ENCODE measurements around the gene CARNS1. TPM values are rescaled to one million over a fixed set of nuclear protein-coding genes. Genes with fewer than 3 reads are reported as not detected.
"Not testable (repeated sequence)": the region's sequence is repeated elsewhere in the genome, so short reads cannot be mapped to it uniquely, and the experiment has no call there.

CARNS1 gene
- total RNA-seq, 1 donor from 2014 or later, result 8.4 TPM

DNA sequence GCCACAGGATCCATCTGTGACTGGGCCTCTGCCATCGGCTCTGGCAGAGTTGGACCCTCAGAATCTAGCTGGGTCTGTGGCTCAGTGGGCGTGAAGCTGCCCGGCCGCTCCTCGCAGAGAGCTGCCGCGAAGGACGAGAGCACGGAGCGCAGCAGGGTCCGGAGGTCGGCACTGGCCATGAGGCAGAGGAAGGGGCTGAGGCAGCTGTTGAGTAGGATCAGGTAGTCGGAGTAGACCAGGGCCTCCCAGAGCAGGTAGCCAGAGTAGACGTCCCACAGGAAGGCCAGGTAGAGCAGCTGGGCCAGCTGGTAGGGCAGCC lies 36.1 kb downstream of the CARNS1 start:
- no peak for ATAC-seq
- no peak for DNase-seq (ENCODE audit: low spot score)
- intact Hi-C loops (cut with DNase I), result no loop called here

DNA sequence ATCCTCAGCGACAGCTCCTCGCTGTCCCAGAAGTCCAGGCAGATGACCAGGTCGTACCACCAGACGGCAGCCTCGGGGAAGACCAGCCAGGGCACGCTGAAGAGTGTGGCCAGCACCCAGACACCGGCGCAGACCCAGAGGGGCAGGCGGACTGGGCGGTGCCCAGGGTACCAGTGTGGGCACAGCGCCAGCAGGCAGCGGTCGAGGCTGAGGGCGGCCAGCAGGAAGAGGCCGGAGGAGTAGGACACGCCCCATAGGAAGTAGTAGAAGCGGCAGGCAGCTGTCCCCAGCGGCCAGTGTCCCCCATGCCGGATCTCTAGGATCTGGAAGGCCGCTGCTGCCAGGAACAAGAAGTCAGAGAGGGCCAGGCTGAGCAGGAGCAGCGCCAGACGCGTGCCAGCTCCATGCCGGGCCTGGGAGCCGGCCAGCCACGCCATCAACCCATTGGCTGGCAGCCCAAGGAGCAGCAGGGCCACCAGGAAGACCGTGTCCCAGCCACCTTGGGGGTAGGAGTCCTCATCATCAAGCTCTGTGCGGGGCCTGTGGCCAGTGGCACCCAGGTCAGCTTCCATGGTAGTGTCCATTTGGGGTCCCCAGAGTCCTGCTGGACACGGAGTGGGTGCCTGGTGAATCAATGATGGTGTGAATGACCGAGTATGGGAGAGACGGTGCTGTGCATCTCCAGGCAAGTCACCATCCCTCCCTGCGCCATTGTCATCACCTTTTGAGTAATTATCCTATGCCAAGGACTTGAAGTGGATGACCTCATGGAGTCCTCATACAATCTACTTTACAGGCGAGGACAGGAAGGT lies 36.9 kb downstream of the CARNS1 start, which contains the start of gene GPR152:
Gene GPR152 (minus strand): TSS at position 589 of the 812 bp plus-strand sequence. CDS start 5 bp downstream, at position 584.
- DNase-seq (ENCODE audit: low spot score) (no peak), ATAC-seq (peak; percentile 24)
- intact Hi-C loops (cut with DNase I), result no loop called here

DNA sequence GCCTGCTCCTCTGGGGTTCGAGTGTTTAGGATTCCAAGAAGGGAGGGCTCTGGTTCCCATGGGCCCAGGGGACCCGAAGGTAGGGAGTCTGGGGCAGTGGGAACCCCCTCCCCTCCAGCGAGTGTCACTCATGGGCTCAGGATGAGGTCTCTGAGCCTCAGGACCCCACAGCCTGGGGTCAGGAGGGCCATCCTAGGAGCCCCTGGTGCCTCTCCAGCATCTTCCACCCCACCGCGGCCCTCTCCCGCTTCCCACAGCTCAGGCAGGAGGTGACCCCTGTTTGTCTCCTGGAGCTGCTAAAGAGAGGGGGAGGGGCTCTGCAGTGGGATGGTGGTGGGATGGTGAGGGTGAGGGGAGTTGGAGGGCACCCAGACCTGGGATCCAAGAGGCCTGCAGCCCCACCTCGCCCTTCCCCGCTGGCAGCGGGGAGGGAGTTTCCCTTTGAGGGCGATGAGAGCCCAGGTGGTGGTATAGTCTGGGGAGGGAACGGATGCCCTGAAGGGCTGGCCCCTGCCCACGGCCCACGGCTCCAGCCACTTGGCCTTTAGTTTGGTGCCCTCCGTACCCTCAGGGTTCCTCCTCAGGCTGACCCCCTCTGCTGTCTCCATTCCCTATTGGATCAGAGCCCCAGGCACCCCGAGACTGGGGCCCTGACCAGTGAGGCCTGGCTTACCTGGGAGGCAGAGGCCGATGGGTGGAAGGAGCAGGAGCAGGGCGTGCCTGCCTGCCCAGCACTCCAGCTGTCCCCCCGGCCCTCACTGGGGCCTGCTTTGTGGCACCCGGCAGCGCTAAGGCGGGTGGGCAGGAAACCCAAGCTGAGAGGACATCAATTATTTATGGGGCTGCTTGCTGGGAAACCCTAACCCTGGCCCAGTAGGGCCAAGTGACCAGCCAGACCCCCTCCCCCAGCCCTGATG lies 38.6 kb downstream of the CARNS1 start:
- intact Hi-C loops (cut with DNase I), result no loop called here
- ATAC-seq (no peak), DNase-seq (ENCODE audit: low spot score) (no peak)

DNA sequence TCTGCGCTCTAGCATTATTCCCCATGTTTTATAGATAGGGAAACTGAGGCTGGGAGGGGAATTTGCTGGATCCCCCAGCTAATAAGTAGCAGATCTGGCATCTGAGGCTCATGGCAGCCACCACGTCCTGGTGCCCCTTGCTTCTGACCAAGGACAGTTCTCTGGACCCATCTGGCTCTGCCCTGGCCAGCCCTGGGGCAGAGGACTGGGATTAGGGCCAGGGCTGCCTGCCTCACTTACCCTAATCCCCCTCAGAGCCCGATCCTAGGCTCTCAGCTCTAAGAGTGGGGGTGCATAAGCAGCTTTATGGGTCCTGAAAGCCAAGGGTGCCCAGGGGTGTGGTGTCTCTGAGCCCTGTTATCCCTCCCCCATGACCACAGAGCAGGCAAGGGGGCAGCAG lies 39.6 kb downstream of the CARNS1 start, which contains the start of gene CABP4:
Gene CABP4 (plus strand): TSS at position 301 of the 400 bp plus-strand sequence. CDS start 70 bp downstream, at position 371.
- ATAC-seq (no peak), DNase-seq (ENCODE audit: low spot score) (no peak)
- intact Hi-C loops (cut with DNase I), result no loop called here

DNA sequence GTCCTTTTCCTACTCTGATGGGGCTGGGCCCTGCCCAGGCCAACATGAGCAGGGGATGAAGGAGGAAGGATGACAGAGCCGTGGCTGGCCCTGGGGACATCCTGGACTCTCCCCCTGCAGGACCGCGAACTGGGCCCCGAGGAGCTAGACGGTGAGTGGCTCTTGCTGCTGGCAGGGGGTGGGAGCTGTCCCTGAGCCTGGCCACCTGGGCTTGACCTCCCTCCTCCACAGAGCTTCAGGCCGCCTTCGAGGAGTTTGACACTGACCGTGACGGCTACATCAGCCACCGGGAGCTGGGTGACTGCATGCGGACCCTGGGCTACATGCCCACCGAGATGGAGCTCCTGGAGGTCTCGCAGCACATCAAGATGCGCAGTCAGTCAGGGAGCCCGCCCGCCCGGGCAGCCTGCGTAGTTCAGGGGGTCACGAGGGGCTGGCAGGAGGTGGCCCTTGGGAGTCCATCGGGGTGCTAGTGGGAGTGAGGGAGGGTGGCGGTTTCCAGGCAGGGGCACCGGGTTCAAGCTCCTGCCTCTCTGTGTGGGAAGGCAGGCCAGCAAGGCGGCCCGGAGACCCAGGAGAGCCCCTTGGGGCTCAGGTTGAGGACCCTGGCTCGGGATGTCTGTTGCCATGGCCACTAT lies 40.7 kb downstream of the CARNS1 start:
- DNase-seq (ENCODE audit: low spot score) (no peak), ATAC-seq (no peak)
- intact Hi-C loops (cut with DNase I), result no loop called here

DNA sequence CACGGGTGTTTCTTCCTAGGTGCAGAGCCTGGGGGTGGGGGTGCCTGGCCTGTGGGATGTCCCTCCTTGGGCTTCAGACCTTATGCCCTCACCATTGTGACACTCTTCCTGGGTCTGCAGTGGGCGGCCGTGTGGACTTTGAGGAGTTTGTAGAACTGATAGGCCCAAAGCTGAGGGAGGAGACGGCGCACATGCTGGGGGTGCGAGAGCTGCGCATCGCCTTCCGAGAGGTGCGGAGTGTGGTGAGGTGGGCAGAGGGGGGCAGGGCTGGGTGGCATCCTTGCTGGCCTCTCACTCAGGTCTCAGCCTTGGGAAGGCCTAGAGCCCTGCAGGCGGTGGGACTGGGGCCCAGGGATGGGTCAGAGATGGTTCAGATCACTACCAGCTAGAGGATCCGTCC lies 42.0 kb downstream of the CARNS1 start:
- intact Hi-C loops (cut with DNase I), result no loop called here
- ATAC-seq (no peak), DNase-seq (ENCODE audit: low spot score) (no peak)

DNA sequence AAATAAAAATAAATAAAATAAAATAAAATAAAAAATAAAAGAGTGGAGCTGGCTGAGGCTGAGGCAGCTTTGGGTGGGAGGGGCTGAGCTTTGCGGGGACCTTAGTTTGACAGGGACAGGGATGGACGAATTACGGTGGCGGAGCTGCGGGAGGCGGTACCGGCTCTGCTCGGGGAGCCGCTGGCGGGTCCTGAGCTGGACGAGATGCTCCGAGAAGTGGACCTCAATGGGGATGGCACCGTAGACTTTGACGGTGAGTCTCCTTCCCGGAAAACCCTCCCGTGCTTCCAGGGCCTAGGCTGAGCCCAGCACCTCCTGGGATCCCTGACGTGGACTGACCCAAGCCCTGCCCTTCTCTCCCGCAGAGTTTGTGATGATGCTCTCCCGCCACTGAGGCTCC lies 42.8 kb downstream of the CARNS1 start:
- no peak for DNase-seq (ENCODE audit: low spot score)
- intact Hi-C loops (cut with DNase I), result no loop called here

DNA sequence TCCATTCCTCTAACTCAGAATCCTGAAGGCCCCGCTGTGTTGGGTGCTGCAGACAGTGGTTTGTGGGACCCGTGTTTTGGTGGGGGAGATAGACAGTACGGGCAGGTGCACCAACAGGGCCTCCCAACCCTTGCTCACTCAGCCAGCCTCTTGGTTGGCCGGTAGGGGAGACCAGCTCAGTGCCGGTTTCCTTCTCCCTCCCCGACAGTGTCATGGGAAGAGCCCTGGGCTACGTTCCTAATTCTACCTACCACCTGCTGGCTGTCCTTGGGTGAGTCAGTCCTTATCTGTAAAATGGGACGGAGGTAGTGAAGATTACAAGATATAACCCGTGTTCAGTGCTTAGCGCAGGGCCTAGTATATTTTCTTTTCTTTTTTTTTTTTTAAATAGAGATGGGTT lies 47.7 kb downstream of the CARNS1 start:
- no peak for DNase-seq (ENCODE audit: low spot score)
- intact Hi-C loops (cut with DNase I), result no loop called here
- ATAC-seq, result no peak

More for the DNA sequence above, 42.8 kb downstream of the CARNS1 start:
- no peak for ATAC-seq

DNA sequence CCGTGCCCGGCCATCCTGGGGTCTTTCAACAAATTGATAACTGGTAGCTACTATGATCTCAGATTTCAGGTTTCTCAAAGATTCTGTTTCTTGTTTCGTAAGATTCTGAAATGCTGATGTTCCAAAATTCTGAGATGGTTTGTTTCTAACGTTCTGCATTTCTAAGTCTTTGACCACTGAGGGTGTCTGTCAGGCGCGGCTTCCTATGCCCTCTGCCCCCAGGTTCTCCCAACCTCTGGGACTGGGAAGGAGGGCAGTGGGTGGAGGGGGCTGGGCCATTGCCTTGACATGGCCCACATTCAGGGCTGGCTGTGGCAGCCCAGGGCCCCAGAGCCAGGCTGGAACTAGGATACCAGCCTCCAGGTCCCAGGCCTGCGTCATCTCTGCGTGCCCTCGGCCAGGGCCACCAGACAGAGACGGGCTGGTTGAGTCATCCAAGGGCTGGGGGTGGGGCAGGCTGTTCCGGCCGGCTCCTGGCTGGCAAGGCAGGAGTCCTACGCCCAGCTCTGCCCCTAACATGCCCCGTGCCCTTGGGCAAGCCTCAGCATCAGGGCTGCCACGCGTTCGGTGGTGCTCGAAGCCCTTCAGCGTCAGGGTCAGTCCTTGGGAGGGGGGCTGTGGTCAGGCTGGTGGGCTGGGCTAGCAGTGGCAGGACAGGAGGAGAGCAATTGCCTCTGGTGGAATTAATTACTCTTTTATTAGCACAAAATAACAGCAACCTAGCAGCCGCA lies 48.4 kb downstream of the CARNS1 start:
- intact Hi-C loops (cut with DNase I), result no loop called here
- ATAC-seq (peak; percentile 73), DNase-seq (ENCODE audit: low spot score) (peak; percentile 84)

DNA sequence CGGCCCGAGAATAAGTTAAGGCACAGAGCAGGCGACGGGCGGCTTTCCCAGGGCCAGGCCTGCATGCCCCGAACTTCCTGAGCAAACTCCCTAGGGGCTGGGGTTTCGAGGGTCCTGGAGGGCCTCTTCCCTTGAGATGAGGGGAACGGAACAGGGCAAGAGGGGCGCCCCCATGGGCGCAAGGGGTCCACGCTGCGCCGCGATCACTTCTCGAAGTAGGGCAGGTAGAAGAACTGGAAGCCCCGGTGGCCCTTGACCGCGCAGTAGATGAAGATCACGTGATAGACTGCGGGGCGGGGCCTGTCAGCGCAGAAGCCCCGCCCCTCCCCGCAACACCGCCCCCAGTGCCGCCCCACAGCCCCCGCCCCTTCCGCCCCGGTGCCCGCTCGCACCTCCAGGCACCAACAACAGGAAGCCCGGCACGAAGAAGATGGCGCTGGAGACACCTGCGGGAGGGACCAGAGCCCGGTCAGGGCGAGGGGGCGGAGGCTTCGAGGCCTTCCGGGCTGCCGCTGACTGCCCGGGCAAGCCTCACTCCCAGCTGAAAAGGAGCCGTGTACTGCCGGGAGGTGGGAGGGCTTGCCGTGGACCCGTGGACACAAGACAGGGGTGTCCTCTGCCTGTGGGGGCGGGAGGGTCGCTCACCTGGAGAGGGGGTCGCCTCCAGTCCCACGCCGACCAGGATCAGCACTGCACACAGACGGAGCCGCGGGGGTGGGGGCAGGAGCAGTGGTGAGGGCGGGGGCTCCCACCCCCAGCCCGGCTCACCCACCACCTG lies 49.1 kb downstream of the CARNS1 start:
- intact Hi-C loops (cut with DNase I), result no loop called here
- DNase-seq (ENCODE audit: low spot score) (peak; percentile 93), ATAC-seq (peak; percentile 85)

DNA sequence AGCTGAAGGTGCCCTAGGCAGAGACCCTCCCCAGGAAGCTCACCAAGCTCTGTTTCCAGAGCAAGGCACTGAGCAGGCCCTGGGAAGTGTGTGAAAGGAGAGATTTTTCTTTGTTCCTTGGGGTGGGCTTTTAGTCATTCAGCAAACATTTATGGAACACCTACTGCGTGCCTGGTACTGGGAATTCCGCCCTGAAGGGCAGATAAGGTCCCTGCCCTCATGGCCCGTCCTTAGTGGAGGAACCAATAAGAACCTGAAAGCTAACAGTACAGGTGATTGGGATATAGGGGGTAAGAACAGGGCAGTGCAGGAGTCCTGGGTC lies 49.7 kb downstream of the CARNS1 start:
- intact Hi-C loops (cut with DNase I), result no loop called here

DNA sequence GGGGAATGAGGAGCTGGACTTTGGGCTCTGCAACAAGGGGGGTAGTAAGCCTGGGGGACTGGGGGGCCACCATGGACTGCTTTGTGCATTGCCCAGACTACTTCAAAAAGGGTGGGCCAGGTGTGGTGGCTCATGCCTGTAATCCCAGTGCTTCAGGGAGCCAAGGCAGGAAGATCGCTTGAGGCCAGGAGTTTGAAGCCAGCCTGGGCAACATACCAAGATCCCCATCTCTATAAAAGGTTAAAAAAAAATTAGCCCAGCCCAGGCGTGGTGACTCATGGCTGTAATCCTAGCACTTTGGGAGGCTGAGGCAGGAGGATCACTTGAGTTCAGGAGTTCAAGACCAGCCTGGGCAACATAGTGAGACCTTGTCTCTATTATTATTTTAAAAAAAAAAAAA lies 50.1 kb downstream of the CARNS1 start:
- DNase-seq (ENCODE audit: low spot score); intact Hi-C loops (cut with DNase I); ATAC-seq: not testable (repeated sequence)

More for the DNA sequence above, 49.7 kb downstream of the CARNS1 start:
- ATAC-seq (no peak), DNase-seq (ENCODE audit: low spot score) (no peak)

DNA sequence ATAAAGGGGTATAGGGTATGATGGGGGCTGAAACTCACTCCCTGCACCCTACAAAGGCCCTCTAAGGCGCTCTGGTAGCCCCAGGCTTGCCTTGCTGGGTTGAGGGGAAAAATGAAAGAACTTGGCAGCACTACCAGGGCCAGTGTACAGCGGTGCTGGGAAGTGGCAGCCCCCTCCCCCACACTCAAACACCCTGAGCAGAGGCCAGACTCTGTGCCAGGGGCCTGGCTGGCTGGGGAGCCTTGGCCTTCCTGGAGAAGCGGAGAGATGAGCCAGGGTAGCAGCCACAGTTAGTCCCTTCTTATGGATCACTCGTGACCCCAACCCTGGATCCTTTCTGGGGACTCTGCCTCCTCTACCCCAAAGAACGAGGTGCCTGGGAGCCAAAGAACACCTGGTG lies 50.9 kb downstream of the CARNS1 start:
- DNase-seq (ENCODE audit: low spot score), result no peak
- no peak for ATAC-seq
- intact Hi-C loops (cut with DNase I), result no loop called here

DNA sequence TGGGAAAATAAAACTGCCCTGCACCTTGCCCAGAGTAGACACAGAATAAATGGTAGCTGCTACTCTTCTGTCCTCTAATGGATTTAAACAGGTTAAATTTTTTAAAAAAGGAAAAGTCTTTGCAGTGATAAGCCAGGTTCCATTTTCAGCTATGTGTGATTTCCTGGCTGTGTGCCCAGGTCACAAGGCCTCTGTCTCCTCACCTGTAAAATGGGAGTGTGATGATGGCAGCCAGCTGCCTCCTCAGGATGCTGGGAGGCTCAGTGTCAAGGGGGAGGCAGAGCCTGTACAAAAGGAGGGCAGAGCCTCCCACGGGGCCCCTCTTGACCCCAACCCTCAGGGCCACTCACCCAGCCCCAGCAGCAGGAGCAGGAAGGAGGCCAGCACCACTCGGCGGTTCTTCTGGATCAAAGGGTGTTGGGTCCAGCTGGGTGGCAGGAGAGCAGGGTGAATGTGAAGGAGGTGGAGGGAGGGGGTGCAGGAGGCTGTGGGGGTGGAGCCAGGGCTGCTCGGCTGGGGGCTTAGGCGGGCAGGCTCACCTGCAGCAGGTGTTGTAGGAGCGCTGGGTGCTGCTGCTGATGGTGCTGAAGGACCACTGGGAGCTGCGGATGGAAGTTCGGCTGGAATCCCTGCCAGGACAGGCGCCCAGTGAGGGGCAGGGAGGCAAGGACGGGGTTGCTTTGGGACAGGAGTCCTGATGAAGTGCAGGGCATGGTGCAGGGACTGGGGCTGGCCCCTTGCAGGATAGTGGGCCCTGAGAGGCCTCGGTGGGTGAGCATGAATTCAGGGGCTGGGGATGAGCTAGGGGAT lies 51.7 kb downstream of the CARNS1 start:
- ATAC-seq, result no peak
- intact Hi-C loops (cut with DNase I), result no loop called here
- no peak for DNase-seq (ENCODE audit: low spot score)

DNA sequence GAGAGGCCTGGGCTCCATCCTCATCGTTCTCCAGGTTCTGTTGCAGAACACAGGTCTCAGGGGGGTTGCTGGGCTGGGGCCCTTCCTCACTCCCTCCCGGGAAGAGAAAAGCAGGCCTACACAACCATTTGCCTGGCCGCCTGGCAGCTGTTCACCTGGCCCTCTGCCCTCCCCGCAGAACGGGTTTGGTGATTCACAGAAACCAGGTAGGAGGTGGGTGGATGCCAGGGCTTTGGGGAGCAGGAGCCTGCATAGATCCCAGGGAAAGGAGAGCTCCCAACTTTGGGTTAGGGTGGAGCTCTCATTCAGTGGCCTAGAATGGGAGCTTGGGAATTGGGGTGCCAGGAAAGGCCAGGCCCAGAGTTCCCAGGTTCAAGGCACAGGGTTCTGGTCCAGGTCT lies 52.6 kb downstream of the CARNS1 start:
- intact Hi-C loops (cut with DNase I), result no loop called here
- no peak for ATAC-seq

DNA sequence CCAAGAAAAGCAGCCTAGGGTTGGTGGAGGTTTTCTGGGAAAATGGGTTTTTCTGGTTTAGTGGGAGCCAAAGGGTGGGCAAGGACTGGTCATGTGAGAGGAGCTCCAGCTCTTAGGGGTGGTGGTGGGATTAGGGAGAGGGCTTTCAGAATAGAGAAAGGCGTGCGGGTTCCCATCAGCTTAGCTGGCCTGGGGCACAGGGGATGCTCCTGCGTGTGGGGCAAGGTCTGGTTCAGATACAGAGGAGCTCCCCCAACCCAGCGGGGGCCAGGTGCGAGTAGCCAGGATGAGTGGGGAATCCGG lies 52.9 kb downstream of the CARNS1 start:
- DNase-seq (ENCODE audit: low spot score) (no peak), ATAC-seq (no peak)
- intact Hi-C loops (cut with DNase I), result no loop called here

More for the DNA sequence above, 52.6 kb downstream of the CARNS1 start:
- DNase-seq (ENCODE audit: low spot score), result no peak

DNA sequence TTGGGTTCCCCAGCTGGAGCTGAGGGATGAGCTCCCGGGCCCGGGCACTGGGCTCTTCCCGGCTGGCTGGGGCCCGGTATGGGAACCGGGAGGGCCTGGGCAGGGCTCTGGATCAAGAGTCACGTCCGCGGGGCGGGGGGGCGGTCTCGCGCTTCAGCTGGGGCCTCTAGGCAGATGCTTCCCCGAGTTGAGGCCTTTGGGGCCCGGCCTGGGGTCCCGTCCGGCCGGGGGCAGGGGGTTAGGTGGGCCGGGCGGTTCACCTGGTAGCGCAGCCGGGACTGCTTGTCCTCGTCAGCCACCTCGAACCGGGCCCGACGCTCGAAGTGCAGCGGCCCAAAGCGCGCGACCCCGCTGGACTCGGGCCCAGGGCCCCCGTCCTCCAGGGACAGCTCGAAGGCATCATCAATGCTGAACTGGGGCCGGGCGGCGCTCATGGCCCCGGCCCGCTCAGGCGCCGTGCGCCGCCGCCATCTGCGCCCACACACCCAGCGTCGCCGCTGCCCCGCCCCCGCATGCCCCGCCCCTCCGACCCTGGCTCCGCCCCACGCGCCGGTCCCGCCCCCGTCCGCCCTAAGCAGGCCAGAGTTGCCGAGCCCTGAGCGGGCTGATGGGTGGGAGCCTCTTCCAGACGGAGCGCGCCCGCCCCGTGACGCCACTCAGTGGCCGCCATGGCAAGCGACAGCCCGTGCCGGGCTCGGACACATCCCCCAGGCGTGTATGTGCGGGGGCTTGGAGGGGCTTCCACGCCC lies 53.5 kb downstream of the CARNS1 start, which contains the start of gene TMEM134:
Gene TMEM134 (minus strand): TSS at position 493 of the 749 bp plus-strand sequence. CDS start 59 bp downstream, at position 434.
- ATAC-seq (peak; percentile 92), DNase-seq (ENCODE audit: low spot score) (peak; percentile 95)
- intact Hi-C loops (cut with DNase I), result no loop called here

Measured in sciatic nerve (tissue), 2 donors.